DMS 273 treated with DMSO at 0.1 percent for 48 hours (cell line): Measurements from ENCODE around the gene CEP112.

Experiments used
- DNase-seq: peaks from one replicate; lab custom pipeline; 2025; lab: John Stamatoyannopoulos, UW

CEP112 gene

GRCh38 chr17:65931246-65932149 lies 260.4 kb downstream of the CEP112 start:
- DNase-seq: no peak

DNA sequence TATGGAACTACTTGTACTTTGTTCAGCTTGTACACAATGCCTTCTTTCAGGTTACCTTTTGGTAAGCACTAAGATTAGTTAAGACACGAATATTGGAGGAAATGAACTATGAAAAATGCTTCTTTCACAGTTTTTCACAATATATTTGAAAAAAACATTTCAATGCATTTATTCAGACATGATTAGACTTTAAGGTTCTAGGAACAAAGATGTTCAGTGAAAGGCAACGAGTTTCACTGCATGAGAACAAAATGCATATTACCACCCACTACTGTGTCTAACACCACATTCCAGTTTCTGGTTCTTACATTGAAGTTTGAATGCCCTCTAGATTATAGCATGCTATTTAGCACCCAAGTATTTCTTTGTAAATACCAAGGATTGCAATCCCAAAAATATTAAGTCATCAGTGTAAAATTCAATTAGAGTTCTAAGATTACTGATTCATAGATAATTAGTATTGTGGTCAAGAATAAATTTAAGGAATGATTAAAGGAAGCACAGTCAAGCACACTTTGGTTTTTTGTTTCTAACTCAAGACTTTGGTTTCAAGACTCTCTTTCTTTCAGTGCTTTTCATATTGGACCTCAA lies 261.7 kb downstream of the CEP112 start:
- DNase-seq: no peak

DNA sequence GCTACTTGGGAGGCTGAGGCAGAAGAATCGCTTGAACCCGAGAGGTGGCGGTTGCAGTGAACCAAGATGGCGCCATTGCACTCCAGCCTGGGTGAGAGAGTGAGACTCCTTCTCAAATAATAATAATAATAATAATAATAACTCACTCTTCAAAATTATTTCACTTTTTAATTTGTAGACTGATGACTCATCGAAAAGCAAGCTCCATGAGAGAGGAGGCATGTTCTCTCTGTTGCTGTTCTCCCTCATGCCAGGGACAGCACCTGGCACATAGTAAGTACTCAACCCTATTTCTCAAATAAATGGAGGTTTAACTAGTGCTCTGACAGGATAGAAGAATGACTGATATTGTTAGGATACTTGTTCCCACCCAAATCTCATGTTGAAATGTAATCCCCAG lies 265.3 kb downstream of the CEP112 start:
- no peak for DNase-seq

GRCh38 chr17:65925606-65926307 lies 266.2 kb downstream of the CEP112 start:
- DNase-seq: no peak

DNA sequence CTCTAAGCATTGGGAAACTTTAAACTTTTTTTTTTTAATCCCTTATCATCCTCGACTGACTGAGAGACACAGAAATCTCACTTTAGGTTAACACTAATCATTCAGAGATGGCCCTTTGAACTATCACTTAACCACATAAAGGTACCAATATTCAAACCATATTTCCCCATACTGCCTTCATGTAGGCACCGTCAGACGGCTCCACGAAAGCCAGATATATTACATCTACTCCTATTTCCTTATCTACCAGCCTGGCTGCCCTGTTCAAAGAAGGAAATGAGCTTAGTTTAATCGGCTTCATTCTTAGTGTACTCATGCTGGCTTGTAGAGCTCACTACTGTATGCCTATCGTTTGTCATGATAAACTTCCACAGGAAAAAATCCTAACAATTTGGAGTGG lies 270.9 kb downstream of the CEP112 start:
- DNase-seq: no peak

- DNase-seq: no peak
These were observed 273.0 kb downstream of the CEP112 start for GRCh38 chr17:65918916-65919315.

DNA sequence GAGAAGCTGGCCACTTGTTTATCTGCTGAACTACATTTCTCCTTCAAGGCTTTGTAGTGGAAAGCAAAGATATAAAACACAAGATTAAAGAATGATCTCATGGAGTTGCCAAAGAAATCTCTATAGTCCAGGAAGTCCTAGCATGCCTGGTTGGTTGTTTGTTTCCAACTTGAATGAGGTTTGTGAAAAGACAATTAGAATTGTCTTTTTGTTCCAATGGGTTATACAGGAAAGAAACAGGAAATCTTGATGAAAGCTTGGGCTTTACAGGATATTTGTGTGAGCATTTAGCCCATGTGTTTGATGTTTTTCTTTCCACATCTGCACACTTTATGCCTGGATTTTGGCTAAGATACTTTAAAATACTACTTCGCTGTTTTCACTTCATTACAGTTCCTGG lies 273.4 kb downstream of the CEP112 start:
- DNase-seq: no peak

DNA sequence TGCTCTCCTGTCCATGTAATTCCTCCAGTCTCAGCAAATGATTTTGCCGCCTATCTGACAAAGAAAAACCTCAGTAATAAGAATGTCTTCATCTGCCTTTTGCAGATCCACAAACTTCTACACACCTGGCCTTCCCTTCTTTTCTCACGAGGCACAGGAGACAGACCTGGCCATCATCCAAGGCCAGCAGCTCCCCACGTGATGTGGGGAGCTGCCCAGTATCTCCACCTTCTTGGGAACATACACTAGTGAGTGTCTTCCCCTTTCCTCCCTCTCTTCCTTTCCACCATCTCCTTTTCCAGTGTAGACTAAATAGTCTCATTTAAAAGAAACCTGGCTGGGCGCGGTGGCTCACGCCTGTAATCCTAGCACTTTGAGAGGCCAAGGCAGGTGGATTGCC lies 274.4 kb downstream of the CEP112 start:
- DNase-seq: no peak

DNA sequence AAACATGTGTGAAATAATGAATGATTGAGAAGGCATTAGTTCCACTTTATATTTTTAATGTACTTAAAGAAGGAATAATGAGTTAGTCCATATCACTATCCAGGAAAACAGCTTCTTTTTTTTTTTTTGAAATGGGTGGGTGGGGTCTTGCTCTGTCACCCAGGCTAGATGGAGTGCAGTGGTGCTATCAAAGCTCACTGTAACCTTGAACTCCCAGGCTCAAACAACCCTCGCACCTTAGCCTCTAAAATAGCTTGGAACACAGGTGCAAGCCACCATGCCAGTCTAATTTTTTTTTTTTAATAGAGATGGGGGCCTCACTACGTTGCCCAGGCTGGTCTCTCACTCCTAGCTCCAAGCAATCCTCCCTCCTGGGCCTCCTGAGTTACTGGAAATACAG lies 275.5 kb downstream of the CEP112 start:
- no peak for DNase-seq

DNA sequence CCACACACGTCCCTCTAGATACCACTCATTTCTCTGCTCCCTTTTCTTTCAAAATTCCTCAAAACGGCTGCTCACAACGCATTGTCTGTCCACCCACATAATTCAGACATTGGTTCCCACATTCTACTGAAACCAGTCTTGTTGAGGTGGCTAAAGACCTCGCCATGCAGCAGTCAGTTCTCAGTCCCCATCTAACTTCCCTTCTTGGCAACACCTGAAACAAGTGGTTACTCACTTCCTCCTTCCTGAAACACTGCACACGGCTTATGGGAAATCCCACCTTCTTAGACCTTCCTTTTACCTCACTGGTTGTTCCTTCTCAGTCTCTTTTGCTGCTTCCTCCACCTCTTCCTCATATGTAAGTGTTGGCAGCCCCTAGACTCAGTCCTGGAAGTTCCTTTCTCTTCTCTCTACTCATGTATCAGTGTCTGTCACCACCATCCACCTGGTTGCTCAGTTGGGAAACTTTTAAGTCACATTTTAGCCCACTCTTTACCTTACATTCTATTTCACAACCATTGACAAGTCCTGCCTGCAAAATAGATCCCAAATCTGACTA lies 277.1 kb downstream of the CEP112 start:
- DNase-seq: no peak

- no peak for DNase-seq
These were observed 278.5 kb downstream of the CEP112 start for GRCh38 chr17:65913326-65913850.

DNA sequence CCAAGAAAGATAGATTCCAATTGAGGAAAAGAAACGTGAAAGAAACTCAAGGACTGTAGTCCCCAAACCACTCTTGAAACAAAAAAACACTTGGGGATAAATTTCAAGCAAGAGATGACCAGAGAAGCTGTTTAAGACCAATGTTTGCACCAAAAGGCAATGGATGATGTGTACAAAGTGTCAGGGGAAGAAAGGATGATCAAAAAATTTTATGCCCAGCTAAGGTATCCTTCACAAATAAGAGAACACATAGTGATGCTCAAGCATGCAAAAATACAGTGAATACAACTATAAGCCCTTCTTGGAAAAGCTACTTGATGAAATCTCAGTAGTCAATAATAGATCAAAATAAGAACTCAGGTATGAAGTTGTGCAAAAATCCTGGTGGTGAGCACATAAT lies 281.1 kb downstream of the CEP112 start:
- DNase-seq: no peak

DNA sequence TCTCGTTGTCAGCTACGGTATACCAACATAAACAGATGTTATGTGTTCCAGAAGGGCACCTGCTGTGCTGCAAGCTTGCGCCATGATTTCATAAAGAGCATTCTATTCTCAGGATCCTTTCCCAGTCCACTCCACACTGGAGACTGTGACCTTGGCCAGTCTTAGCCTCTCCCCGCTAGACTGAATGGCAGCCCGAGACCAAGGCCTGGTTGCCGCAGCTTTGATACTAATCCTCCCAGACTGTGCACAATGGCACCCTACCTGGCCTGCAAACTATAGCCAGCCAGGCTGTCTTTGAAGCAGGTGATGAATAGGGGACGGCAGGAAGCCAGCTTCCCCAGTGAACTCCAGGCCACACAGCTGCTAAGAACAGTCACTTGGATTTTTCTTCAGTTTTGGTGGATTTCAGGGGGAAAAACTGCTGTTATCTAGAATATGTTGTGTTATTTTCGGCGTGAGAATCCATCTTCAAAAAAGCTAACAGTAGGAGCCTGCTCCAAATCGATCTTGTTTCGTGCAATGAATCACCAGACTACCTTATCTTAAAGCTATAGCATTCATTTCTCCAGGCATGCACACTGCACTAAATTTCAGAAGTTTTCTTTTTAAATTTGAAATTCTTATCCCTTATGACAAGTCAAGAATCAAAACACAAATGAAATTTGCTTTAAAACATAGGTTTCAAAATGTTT lies 289.0 kb downstream of the CEP112 start:
- no peak for DNase-seq

- DNase-seq: no peak
These were observed 289.8 kb downstream of the CEP112 start for GRCh38 chr17:65902155-65902554.

DNA sequence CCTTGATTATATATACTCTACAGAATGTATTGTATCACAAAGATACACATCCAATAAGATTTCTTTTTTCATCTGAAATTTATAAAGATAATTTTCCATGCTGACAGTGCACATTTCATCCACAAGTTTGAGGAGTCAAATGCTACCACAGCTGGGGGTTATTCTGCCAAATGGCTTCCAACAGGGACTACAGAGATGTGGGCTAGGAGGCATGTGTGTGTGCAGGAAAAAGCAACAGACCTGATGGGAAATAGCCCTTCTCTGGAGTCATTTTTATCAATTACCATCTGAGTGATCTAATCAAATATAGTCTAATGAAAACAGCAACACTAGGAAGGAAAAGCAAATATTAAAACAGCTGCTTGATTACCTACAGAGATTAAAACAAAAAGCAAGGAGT lies 290.5 kb downstream of the CEP112 start:
- no peak for DNase-seq

GRCh38 chr17:65900216-65900615 lies 291.7 kb downstream of the CEP112 start:
- DNase-seq: no peak

DNA sequence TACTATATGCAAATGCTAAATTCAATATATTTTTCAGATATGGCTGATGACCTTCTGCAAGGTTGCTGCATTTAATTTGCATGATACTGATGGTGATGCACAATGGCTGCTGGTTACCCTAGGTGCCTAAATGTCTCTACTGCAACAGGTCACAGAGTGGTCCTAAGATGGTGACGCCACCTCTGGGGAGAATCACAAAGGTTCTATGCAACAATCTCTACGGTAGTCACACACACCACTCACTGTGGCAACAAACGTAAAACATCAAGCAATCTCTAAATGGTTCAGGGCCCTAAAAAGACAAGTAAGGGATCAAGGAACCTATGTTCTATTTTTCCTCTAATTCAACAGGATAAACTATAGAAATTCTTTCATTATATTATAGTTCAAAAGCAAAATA lies 293.3 kb downstream of the CEP112 start:
- DNase-seq: no peak

GRCh38 chr17:65896889-65897288 lies 295.0 kb downstream of the CEP112 start:
- DNase-seq: no peak

DNA sequence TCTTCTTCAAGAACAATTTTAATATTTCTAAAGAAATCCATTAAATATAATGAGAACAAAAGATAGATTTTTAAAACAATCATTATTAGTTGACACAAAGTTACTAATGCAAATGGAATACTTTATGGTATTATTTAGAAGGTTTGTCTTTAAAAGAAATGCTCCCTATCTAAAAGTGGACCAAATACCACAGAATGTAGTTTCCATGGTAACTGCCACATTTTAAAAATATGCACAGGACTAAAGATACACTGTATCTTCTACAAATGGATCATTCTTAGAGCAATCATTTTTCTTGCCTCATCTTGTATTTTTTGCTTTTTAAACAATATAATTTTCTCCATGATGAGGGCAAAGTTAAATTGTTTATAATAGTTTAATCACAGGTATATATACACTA lies 296.0 kb downstream of the CEP112 start:
- no peak for DNase-seq

DNA sequence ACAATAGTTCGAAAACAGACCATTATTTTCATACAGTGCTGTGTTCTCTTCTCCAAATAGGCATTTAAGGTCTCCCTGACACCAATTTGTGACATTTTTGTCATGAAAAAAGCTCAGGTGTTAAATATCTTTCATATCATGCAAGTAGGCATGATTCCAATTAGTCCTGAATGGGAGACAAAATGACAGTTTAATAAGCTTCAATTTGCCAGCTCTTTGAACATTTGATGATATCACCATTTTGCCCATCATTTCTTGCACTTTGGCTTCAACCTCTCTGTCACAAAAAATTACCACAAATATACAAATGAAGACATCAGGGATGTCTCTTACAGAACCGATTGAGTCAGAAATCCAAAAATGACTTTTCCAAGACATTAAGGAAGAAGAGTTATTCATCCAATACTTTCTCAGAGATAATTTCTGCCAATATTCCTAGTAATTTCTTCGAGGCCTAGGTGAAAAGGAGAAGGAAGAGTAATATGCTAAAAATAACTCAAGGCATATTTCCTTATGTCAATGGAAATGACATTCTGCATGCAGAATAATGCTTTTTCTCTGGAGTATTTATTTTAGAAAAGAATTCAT lies 298.1 kb downstream of the CEP112 start:
- no peak for DNase-seq

DNA sequence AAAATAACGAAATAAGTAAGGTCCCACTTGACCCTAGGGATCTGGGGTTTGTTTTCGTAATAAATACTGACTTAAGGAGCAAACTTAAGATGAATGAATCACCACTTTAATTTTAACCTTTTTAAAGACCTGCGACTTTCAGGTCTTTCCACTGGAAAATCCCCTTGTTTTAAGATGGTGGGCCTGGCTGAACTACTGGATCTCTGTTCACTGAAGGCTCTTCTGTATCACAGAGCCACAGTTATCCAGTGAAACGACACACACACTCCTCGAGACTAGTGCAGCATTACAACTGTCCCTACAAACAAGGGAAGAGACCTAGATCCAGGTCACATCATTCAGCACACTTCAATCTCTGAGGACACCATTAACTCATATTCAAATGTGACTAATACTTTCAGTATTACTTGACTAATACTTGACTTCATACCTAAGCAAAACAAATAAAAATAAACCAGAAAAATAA lies 299.0 kb downstream of the CEP112 start:
- DNase-seq: no peak
